IMR-90 (cell line): ENCODE results near the gene CCDC33. TPM values are rescaled to one million over a fixed set of nuclear protein-coding genes. Genes with fewer than 3 reads are reported as not detected.
A peak's percentile ranks its signal among the peaks of the same experiment; 100 is the strongest.

Source experiments
- ATAC-seq: fragments of 200-7000 bp; cut with Tn5 transposase; 2 replicates; pipeline ENCODE4 v1.9.1; 2020; ENCODE audit warnings: low read depth, mild to moderate bottlenecking, moderate library complexity
- BruUV-seq: library from RNA; stranded (reverse); fragments of 400-500 nt; replicated peaks from 2 replicates; lab custom pipeline; 2021; lab: Mats Ljungman, UMichigan
- CTCF ChIA-PET: fragments of 300-600 bp; formaldehyde crosslinking; extraction: SDS; loops from one replicate; lab custom pipeline; 2021; ENCODE audit warnings: antibody characterized with exemption; lab: Yijun Ruan, JAX
- POLR2A ChIA-PET: fragments of 300-600 bp; sonication (Branson Sonifier 250); formaldehyde crosslinking; loops from one replicate; lab custom pipeline; 2022; ENCODE audit warnings: antibody characterized with exemption; ENCODE audit not compliant: unreplicated experiment; lab: Charles Lee
- DNase-seq: peaks from one replicate; pipeline ENCODE4 v3.0.0; 2013
- H2AFZ ChIP-seq: replicated peaks from 2 replicates; pipeline ENCODE3; 2013; ENCODE audit warnings: low read length, mild to moderate bottlenecking; ENCODE audit not compliant: poor library complexity
- H2AK5ac ChIP-seq: 2 replicates; pipeline ENCODE4 v1.6.1; 2013; ENCODE audit warnings: low read depth, low read length, inconsistent platforms
- H2AK9ac ChIP-seq: replicated peaks from 2 replicates; pipeline ENCODE3; 2013; ENCODE audit warnings: mild to moderate bottlenecking, low read depth, low read length, moderate library complexity; ENCODE audit not compliant: poor library complexity
- H2BK120ac ChIP-seq: 2 replicates; pipeline ENCODE4 v1.6.1; 2013; ENCODE audit warnings: low read depth, low read length, inconsistent platforms
- H2BK15ac ChIP-seq: 3 replicates; pipeline ENCODE4 v1.6.1; 2013; ENCODE audit warnings: low read depth, low read length, inconsistent platforms
- H2BK20ac ChIP-seq: 2 replicates; pipeline ENCODE4 v1.6.1; 2013; ENCODE audit warnings: low read depth, mild to moderate bottlenecking, inconsistent platforms, low read length, moderate library complexity
- H2BK5ac ChIP-seq: 2 replicates; pipeline ENCODE4 v1.6.1; 2013; ENCODE audit warnings: mild to moderate bottlenecking, low read depth, low read length, inconsistent platforms; ENCODE audit not compliant: poor library complexity, severe bottlenecking
- H3K14ac ChIP-seq: replicated peaks from 2 replicates; pipeline ENCODE4 v1.6.1; 2013; ENCODE audit warnings: low read depth, low read length, inconsistent platforms
- H3K18ac ChIP-seq: 2 replicates; pipeline ENCODE4 v1.6.1; 2013; ENCODE audit warnings: low read depth, low read length, control low read depth
- H3K23ac ChIP-seq: 2 replicates; pipeline ENCODE4 v1.6.1; 2013; ENCODE audit warnings: low read depth, low read length, inconsistent platforms
- H3K27ac ChIP-seq: 2 replicates; pipeline ENCODE4 v1.5.1; 2013; ENCODE audit warnings: mild to moderate bottlenecking, control low read depth, low read length; ENCODE audit not compliant: insufficient read depth
- H3K27me3 ChIP-seq: 2 replicates; pipeline ENCODE4 v1.6.1; 2013; ENCODE audit warnings: low read length; ENCODE audit not compliant: control insufficient read depth, insufficient read depth
- H3K36me3 ChIP-seq: 2 replicates; pipeline ENCODE4 v1.6.1; 2013; ENCODE audit warnings: low read length, mixed read lengths; ENCODE audit not compliant: control insufficient read depth, insufficient read depth
- H3K4ac ChIP-seq: 2 replicates; pipeline ENCODE4 v1.6.1; 2013; ENCODE audit warnings: low read depth, low read length, inconsistent platforms
- H3K4me1 ChIP-seq: 2 replicates; pipeline ENCODE4 v1.6.1; 2013; ENCODE audit warnings: low read length, mixed read lengths; ENCODE audit not compliant: control insufficient read depth, insufficient read depth
- H3K4me2 ChIP-seq: 2 replicates; pipeline ENCODE4 v1.6.1; 2013; ENCODE audit warnings: low read depth, mild to moderate bottlenecking, control low read depth, low read length, moderate library complexity
- H3K4me3 ChIP-seq: 2 replicates; pipeline ENCODE4 v1.5.1; 2013; ENCODE audit warnings: low read depth, mild to moderate bottlenecking, control low read depth, low read length, moderate library complexity; ENCODE audit not compliant: insufficient read depth
- H3K56ac ChIP-seq: 2 replicates; pipeline ENCODE4 v1.6.1; 2013; ENCODE audit warnings: low read length, inconsistent platforms; ENCODE audit not compliant: insufficient read depth; ENCODE audit errors: extremely low read depth
- H3K79me1 ChIP-seq, 2 experiments: 2 replicates each; pipeline ENCODE4 v1.6.1; 2013; ENCODE audit warnings: low read length in 2 of 2, inconsistent platforms in 1 of 2, low read depth in 1 of 2
- H3K9ac ChIP-seq: 2 replicates; pipeline ENCODE4 v1.6.1; 2013; ENCODE audit warnings: low read depth, low read length, control low read depth
- H3K9me1 ChIP-seq: 2 replicates; pipeline ENCODE4 v1.6.1; 2013; ENCODE audit warnings: low read length, inconsistent platforms; ENCODE audit not compliant: insufficient read depth
- H3K9me3 ChIP-seq: 2 replicates; pipeline ENCODE4 v1.6.1; 2013; ENCODE audit warnings: low read length; ENCODE audit not compliant: control insufficient read depth, insufficient read depth
- H4K20me1 ChIP-seq: 2 replicates; pipeline ENCODE4 v1.6.1; 2013; ENCODE audit warnings: low read length, inconsistent platforms; ENCODE audit not compliant: insufficient read depth
- H4K5ac ChIP-seq: 2 replicates; pipeline ENCODE4 v1.6.1; 2013; ENCODE audit warnings: mild to moderate bottlenecking, low read depth, low read length, control low read depth
- H4K8ac ChIP-seq, 2 experiments: 2 replicates each; pipeline ENCODE4 v1.6.1; 2013; ENCODE audit warnings: low read depth in 2 of 2, low read length in 2 of 2, control low read depth in 1 of 2, inconsistent platforms in 1 of 2
- H4K91ac ChIP-seq: 2 replicates; pipeline ENCODE4 v1.6.1; 2013; ENCODE audit warnings: low read depth, low read length, inconsistent platforms; ENCODE audit not compliant: insufficient read depth
- BHLHE40 ChIP-seq: fragments of 150-350 bp; IDR thresholded peaks from 2 replicates; pipeline ENCODE4 v1.6.1; 2016; ENCODE audit warnings: mild to moderate bottlenecking, low read depth, low read length
- CEBPB ChIP-seq: IDR thresholded peaks from 2 replicates; pipeline ENCODE4 v1.6.1; 2012; ENCODE audit warnings: low read depth, low read length, improper control_type of control experiment
- CHD1 ChIP-seq: IDR thresholded peaks from 2 replicates; pipeline ENCODE4 v1.6.1; 2012; ENCODE audit warnings: low read depth, low read length, improper control_type of control experiment
- ELK1 ChIP-seq: fragments of 150-350 bp; IDR thresholded peaks from 2 replicates; pipeline ENCODE4 v1.6.1; 2016; ENCODE audit warnings: low read depth, mild to moderate bottlenecking, low read length, moderate library complexity, borderline replicate concordance
- FOS ChIP-seq: fragments of 150-350 bp; IDR thresholded peaks from 2 replicates; pipeline ENCODE4 v1.6.1; 2016; ENCODE audit warnings: low read depth, low read length
- MAFK ChIP-seq: IDR thresholded peaks from 2 replicates; pipeline ENCODE4 v1.6.1; 2012; ENCODE audit warnings: low read depth, low read length, improper control_type of control experiment
- MAZ ChIP-seq: IDR thresholded peaks from 2 replicates; pipeline ENCODE4 v1.6.1; 2012; ENCODE audit warnings: low read depth, mild to moderate bottlenecking, low read length, improper control_type of control experiment, moderate library complexity, borderline replicate concordance
- MXI1 ChIP-seq: IDR thresholded peaks from 2 replicates; pipeline ENCODE4 v1.6.1; 2012; ENCODE audit warnings: low read depth, mild to moderate bottlenecking, low read length, moderate library complexity, borderline replicate concordance
- NFE2L2 ChIP-seq: fragments of 150-350 bp; IDR thresholded peaks from 2 replicates; pipeline ENCODE4 v1.6.1; 2016; ENCODE audit warnings: low read depth, mild to moderate bottlenecking, low read length
- POLR2A ChIP-seq: IDR thresholded peaks from 2 replicates; pipeline ENCODE4 v1.6.1; 2012; ENCODE audit warnings: mild to moderate bottlenecking, low read depth, low read length
- RAD21 ChIP-seq: IDR thresholded peaks from 2 replicates; pipeline ENCODE4 v1.6.1; 2012; ENCODE audit warnings: low read length, improper control_type of control experiment
- RCOR1 ChIP-seq: IDR thresholded peaks from 2 replicates; pipeline ENCODE4 v1.6.1; 2012; ENCODE audit warnings: mild to moderate bottlenecking, low read length, improper control_type of control experiment; ENCODE audit not compliant: insufficient replicate concordance
- SMC3 ChIP-seq: fragments of 150-350 bp; IDR thresholded peaks from 2 replicates; pipeline ENCODE4 v1.6.1; 2016; ENCODE audit warnings: low read depth, mild to moderate bottlenecking, antibody characterized with exemption, low read length, moderate library complexity
- USF2 ChIP-seq: fragments of 150-350 bp; IDR thresholded peaks from 2 replicates; pipeline ENCODE4 v1.6.1; 2017; ENCODE audit warnings: mild to moderate bottlenecking, antibody characterized with exemption, low read length, low read depth
- WGBS, 2 experiments: methylation state at CpG; one replicate each; pipeline versions ENCODE4 v1.1.5 to v1.1.7; 2013; ENCODE audit warnings: missing lambda C conversion rate in 2 of 2; ENCODE audit not compliant: insufficient read length in 1 of 2; ENCODE audit errors: extremely low coverage in 2 of 2; 5-methylcytosine and 5-hydroxymethylcytosine counted together
- dilution Hi-C: fragments of 300-500 bp; cut with HindIII; formaldehyde crosslinking; loops from one replicate; pipeline ENCODE4 v1.14.3; 2018; ENCODE audit warnings: low sequenced_read_pairs; ENCODE audit not compliant: unreplicated experiment
- in situ Hi-C: fragments of 300-500 bp; cut with MboI; formaldehyde crosslinking; loops from 3 replicates; pipeline ENCODE4 v1.14.3; 2019; ENCODE audit warnings: low sequenced_read_pairs, inconsistent platforms, mixed read lengths
- intact Hi-C: fragments of 100-400 bp; cut with micrococcal nuclease; formaldehyde crosslinking; loops from 2 replicates; pipeline ENCODE4 v1.10.0; 2022
- polyA plus RNA-seq, 3 experiments: library from polyadenylated mRNA; depleted of rRNA; stranded (reverse); fragments of >200 nt; gene quantifications; 2 replicates each; pipeline ENCODE4 v1.2.3, GENCODE V29; 2012; ENCODE audit warnings: low replicate concordance in 1 of 3
- total RNA-seq: library from RNA; depleted of rRNA; stranded (reverse); fragments of >200 nt; gene quantifications from 2 replicates; pipeline ENCODE4 v1.2.3, GENCODE V29; 2012
- TF ChIP-seq, protein P1 (sequence below): conservative IDR thresholded peaks from 2 replicates; pipeline ENCODE4 v1.5.1; 2012; ENCODE audit warnings: mild to moderate bottlenecking, low read depth, low read length, improper control_type of control experiment

CCDC33 gene
- total and polyA plus RNA-seq, 2 of the 4 experiments (the other 2 are of a cell fraction): not detected

DNA sequence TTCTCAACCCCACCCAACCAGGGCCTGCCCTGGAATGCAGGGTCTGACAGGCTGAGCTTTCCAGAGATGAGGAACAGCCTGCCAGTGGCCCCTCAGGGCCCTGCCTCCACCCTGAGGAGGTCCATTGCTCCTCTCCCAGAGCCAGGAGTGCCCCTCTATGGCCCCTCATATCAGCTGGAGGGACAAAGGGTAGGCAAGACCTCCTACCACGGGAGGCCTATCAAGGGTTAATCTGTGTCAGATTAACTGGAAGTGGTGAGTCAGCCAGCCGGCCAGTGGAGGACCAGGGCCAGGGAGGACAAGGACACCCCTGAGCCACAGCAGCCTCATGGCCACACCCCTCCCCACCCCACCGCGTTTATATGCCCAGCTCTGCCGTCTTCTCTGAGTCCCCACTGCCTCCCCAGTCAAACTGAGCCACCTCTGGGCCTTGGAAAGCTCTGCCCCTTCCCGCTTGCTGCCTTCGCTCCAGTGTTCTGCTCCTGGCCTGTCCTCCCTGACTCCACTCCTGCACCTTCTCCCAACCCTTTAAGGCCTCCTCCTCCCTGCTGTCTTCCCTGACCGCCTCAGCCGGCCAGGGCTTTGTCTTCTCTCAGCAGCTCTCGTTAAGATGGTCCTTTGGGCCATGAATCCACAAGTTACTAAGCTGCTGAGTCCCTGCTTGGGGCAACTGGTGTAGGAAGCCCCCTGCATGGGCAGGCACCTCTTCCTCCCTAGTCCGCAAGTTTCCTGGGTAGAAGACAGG is 6.5 kb downstream of the CCDC33 start:
- no peak overlapping the region for H2BK5ac ChIP-seq
- no TSS peak for BruUV-seq
- no peak overlapping the region for H4K8ac ChIP-seq
- in situ Hi-C loops: no loop called here
- H3K9me3 ChIP-seq: no peaks in the 10 kb centered on the region
- DNase-seq: peak; percentile 17
- peak overlapping the region; percentile 67 for H2AFZ ChIP-seq
- H3K9ac ChIP-seq: no peak overlapping the region
- CTCF ChIA-PET: no interaction called here
- H3K36me3 ChIP-seq: no peaks in the 10 kb centered on the region
- H3K27ac ChIP-seq: no peak overlapping the region
- H2AK5ac ChIP-seq: 0 out of 2 replicates have a peak overlapping the region, but pooled peaks have one; percentile 43
- H3K4me2 ChIP-seq: no peak overlapping the region
- no peaks in the 10 kb centered on the region for H3K79me1 ChIP-seq
- no peak overlapping the region for H3K4ac ChIP-seq
- H4K91ac ChIP-seq: no peak overlapping the region
- POLR2A ChIA-PET: no interaction called here
- no peaks in the 10 kb centered on the region for H4K20me1 ChIP-seq
- no peak overlapping the region for H2BK20ac ChIP-seq
- ATAC-seq: peak; percentile 76
- dilution Hi-C loops: no loop called here
- H3K18ac ChIP-seq: no peak overlapping the region
- no peak overlapping the region for H3K4me3 ChIP-seq
- no peak overlapping the region for H3K14ac ChIP-seq
- 83% methylated on average over 5 of the region's 11 CpGs; no CpG with 5 or more reads in 1 of the 2 experiments for WGBS, 2 experiments
- H3K9me1 ChIP-seq: peaks cover 5% of the 10 kb centered on the region; the same call in 1 of the 2 replicates
- no peak overlapping the region for H3K56ac ChIP-seq
- no peak overlapping the region for H3K23ac ChIP-seq
- H4K5ac ChIP-seq: no peak overlapping the region
- H3K27me3 ChIP-seq: peaks cover 24% of the 10 kb centered on the region
- no peak overlapping the region; the same call in 2 of the 3 replicates for H2BK15ac ChIP-seq
- H2BK120ac ChIP-seq: no peak overlapping the region
- peak overlapping the region; percentile 63 for H2AK9ac ChIP-seq
- intact Hi-C loops: no loop called here
- TF ChIP-seq FOS: no peak
- TF ChIP-seq, protein P1, sequence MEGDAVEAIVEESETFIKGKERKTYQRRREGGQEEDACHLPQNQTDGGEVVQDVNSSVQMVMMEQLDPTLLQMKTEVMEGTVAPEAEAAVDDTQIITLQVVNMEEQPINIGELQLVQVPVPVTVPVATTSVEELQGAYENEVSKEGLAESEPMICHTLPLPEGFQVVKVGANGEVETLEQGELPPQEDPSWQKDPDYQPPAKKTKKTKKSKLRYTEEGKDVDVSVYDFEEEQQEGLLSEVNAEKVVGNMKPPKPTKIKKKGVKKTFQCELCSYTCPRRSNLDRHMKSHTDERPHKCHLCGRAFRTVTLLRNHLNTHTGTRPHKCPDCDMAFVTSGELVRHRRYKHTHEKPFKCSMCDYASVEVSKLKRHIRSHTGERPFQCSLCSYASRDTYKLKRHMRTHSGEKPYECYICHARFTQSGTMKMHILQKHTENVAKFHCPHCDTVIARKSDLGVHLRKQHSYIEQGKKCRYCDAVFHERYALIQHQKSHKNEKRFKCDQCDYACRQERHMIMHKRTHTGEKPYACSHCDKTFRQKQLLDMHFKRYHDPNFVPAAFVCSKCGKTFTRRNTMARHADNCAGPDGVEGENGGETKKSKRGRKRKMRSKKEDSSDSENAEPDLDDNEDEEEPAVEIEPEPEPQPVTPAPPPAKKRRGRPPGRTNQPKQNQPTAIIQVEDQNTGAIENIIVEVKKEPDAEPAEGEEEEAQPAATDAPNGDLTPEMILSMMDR: no peak
- no peak for TF ChIP-seq CHD1
- TF ChIP-seq ELK1: no peak
- TF ChIP-seq SMC3: no peak
- TF ChIP-seq USF2: no peak
- no peak for TF ChIP-seq NFE2L2
- TF ChIP-seq MAZ: no peak
- no peak for TF ChIP-seq BHLHE40
- TF ChIP-seq RCOR1: no peak
- TF ChIP-seq POLR2A: no peak
- no peak for TF ChIP-seq CEBPB
- TF ChIP-seq RAD21: no peak
- TF ChIP-seq MXI1: no peak
- TF ChIP-seq MAFK: no peak
- peaks cover 5% of the 10 kb centered on the region; the same call in 1 of the 2 replicates for H3K4me1 ChIP-seq
